GM12864 (cell line): ENCODE data around the gene CNN2.
A peak's percentile ranks its signal among the peaks of the same experiment; 100 is the strongest.

ENCODE experiments used
- DNase-seq: peaks from one replicate; pipeline ENCODE4 v3.0.0-alpha.2; 2011; ENCODE audit warnings: low read depth
- H3K4me3 ChIP-seq: 2 replicates; pipeline ENCODE4 v1.5.1; 2011; ENCODE audit warnings: mild to moderate bottlenecking, low read depth, low read length, control low read depth
- CTCF ChIP-seq: IDR thresholded peaks from 2 replicates; pipeline ENCODE4 v1.5.1; 2011; ENCODE audit warnings: low read depth, mild to moderate bottlenecking, moderate library complexity, low read length, control low read depth, inconsistent platforms; ENCODE audit errors: missing control alignments

CNN2 gene

GRCh38 chr19:1066748-1067340 lies 40.4 kb downstream of the CNN2 start, which contains the start of gene ARHGAP45:
Gene ARHGAP45, plus strand, starts transcription at chr19:1067167. Its CDS starts 239 bp downstream, at chr19:1067406.
- no peak for DNase-seq
- H3K4me3 ChIP-seq: peak within 1 kb of the TSS; percentile 94
- TF ChIP-seq CTCF: no peak

- no peak for DNase-seq
- H3K4me3 ChIP-seq: peak overlapping the region; percentile 94
- no peak for TF ChIP-seq CTCF
Observed at GRCh38 chr19:1067341-1067957, 41.0 kb downstream of the CNN2 start.

GRCh38 chr19:1068009-1069001 lies 41.9 kb downstream of the CNN2 start:
- DNase-seq: no peak
- peak overlapping the region; percentile 94 for H3K4me3 ChIP-seq
- no peak for TF ChIP-seq CTCF

- no peak for TF ChIP-seq CTCF
- no peak for DNase-seq
Observed at GRCh38 chr19:1069009-1069779, 42.8 kb downstream of the CNN2 start.

GRCh38 chr19:1070576-1070930 lies 44.1 kb downstream of the CNN2 start:
- DNase-seq: no peak
- no peak overlapping the region for H3K4me3 ChIP-seq
- TF ChIP-seq CTCF: no peak

More at GRCh38 chr19:1069009-1069779, 42.8 kb downstream of the CNN2 start:
- peak overlapping the region; percentile 94 for H3K4me3 ChIP-seq

GRCh38 chr19:1070931-1071791 lies 44.8 kb downstream of the CNN2 start:
- DNase-seq: no peak
- H3K4me3 ChIP-seq: no peak overlapping the region
- TF ChIP-seq CTCF: no peak
